ENCODE data around the gene GOLIM4. TPM values are rescaled to one million over a fixed set of nuclear protein-coding genes. Genes with fewer than 3 reads are reported as not detected.

The GOLIM4 gene
- total and polyA plus RNA-seq, 4 donors: 17.9 to 47.9 (median 32.7) TPM

- no peaks in the 10 kb centered on the region for H3K36me3 ChIP-seq (ENCODE audit: control insufficient read depth in 4 of 4, insufficient read depth in 3 of 4, low read depth in 1 of 4, low read length in 3 of 4)
- H3K27ac ChIP-seq (ENCODE audit: low read depth in 1 of 2, low read length in 2 of 2): no peak overlapping the region
- H3K4me3 ChIP-seq (ENCODE audit: low read depth in 1 of 3, low read length in 3 of 3): no peak overlapping the region
- 83% methylated on average over 3 of the region's 3 CpGs for WGBS
- TF ChIP-seq REST (IDR thresholded peaks at IDR 0.05): no peak
- no peak for TF ChIP-seq ZBTB33 (IDR thresholded peaks at IDR 0.05)
- no peak for TF ChIP-seq HNF4A (conservative IDR thresholded peaks at IDR 0.05)
- no peak for TF ChIP-seq FOXA2 (IDR thresholded peaks at IDR 0.05)
- no peak for TF ChIP-seq NR2F2 (IDR thresholded peaks at IDR 0.05)
- TF ChIP-seq SP1 (IDR thresholded peaks at IDR 0.05): no peak
- TF ChIP-seq MAX (IDR thresholded peaks at IDR 0.05): no peak
- no peak for TF ChIP-seq GABPA (IDR thresholded peaks at IDR 0.05 in 1 of 2, conservative IDR thresholded peaks at IDR 0.05 in 1 of 2)
- no peak for TF ChIP-seq JUND (IDR thresholded peaks at IDR 0.05)
- TF ChIP-seq HNF4G (IDR thresholded peaks at IDR 0.05): no peak
- no peak for TF ChIP-seq FOXA1 (IDR thresholded peaks at IDR 0.05)
- no peak for TF ChIP-seq TAF1 (conservative IDR thresholded peaks at IDR 0.05)
- H3K9me3 ChIP-seq (ENCODE audit: control insufficient read depth in 4 of 4, low read length in 3 of 4): no peaks in the 10 kb centered on the region
- H3K4me1 ChIP-seq (ENCODE audit: control insufficient read depth in 4 of 4, insufficient read depth in 4 of 4, low read length in 3 of 4): peaks cover 0 to 2% (median 0%) of the 10 kb centered on the region in 4 donors
- no peaks in the 10 kb centered on the region for H3K27me3 ChIP-seq (ENCODE audit: control insufficient read depth in 4 of 4, insufficient read depth in 4 of 4, low read length in 3 of 4)
- no peak for DNase-seq (ENCODE audit: low spot score)
- H3K9ac ChIP-seq (ENCODE audit: low read depth in 1 of 2, low read length in 2 of 2): no peak overlapping the region
Observed at GRCh38 chr3:168112894-168113293, 17.2 kb upstream of the GOLIM4 start.

GRCh38 chr3:168104361-168104760 lies 8.6 kb upstream of the GOLIM4 start:
- Histone ChIP-seq H3K4me3 (ENCODE audit: low read depth in 1 of 3, low read length in 3 of 3) (no peak overlapping the region), H3K9ac (ENCODE audit: low read depth in 1 of 2, low read length in 2 of 2) (no peak overlapping the region), H3K27ac (ENCODE audit: low read depth in 1 of 2, low read length in 2 of 2) (no peak overlapping the region), H3K9me3 (ENCODE audit: control insufficient read depth in 4 of 4, low read length in 3 of 4) (no peaks in the 10 kb centered on the region), H3K4me1 (ENCODE audit: control insufficient read depth in 4 of 4, insufficient read depth in 4 of 4, low read length in 3 of 4) (no peaks in the 10 kb centered on the region), H3K36me3 (ENCODE audit: control insufficient read depth in 4 of 4, insufficient read depth in 3 of 4, low read depth in 1 of 4, low read length in 3 of 4) (no peaks in the 10 kb centered on the region), H3K27me3 (ENCODE audit: control insufficient read depth in 4 of 4, insufficient read depth in 4 of 4, low read length in 3 of 4) (no peaks in the 10 kb centered on the region)
- no peak for DNase-seq (ENCODE audit: low spot score)
- TF ChIP-seq EGR1 (IDR thresholded peaks at IDR 0.05; ENCODE audit: low read depth in 2 of 2): no peak
- no peak for TF ChIP-seq GABPA (IDR thresholded peaks at IDR 0.05 in 1 of 2, conservative IDR thresholded peaks at IDR 0.05 in 1 of 2)
- no peak for TF ChIP-seq JUND (IDR thresholded peaks at IDR 0.05)
- no peak for TF ChIP-seq HNF4A (conservative IDR thresholded peaks at IDR 0.05)
- no peak for TF ChIP-seq SP1 (IDR thresholded peaks at IDR 0.05)
- TF ChIP-seq NR2F2 (IDR thresholded peaks at IDR 0.05): no peak
- TF ChIP-seq YY1 (IDR thresholded peaks at IDR 0.05): no peak
- TF ChIP-seq FOXA2 (IDR thresholded peaks at IDR 0.05): no peak
- TF ChIP-seq ZBTB33 (IDR thresholded peaks at IDR 0.05): no peak
- no peak for TF ChIP-seq RAD21 (IDR thresholded peaks at IDR 0.05)
- no peak for TF ChIP-seq FOXA1 (IDR thresholded peaks at IDR 0.05)
- TF ChIP-seq HNF4G (IDR thresholded peaks at IDR 0.05): no peak
- no peak for TF ChIP-seq TAF1 (conservative IDR thresholded peaks at IDR 0.05)
- TF ChIP-seq MAX (IDR thresholded peaks at IDR 0.05): no peak
- no peak for TF ChIP-seq ATF3 (IDR thresholded peaks at IDR 0.05)
- TF ChIP-seq REST (IDR thresholded peaks at IDR 0.05): no peak

All from liver (tissue), 9 donors.